Measurements from ENCODE around the gene PDGFB.

Gene PDGFB

DNA sequence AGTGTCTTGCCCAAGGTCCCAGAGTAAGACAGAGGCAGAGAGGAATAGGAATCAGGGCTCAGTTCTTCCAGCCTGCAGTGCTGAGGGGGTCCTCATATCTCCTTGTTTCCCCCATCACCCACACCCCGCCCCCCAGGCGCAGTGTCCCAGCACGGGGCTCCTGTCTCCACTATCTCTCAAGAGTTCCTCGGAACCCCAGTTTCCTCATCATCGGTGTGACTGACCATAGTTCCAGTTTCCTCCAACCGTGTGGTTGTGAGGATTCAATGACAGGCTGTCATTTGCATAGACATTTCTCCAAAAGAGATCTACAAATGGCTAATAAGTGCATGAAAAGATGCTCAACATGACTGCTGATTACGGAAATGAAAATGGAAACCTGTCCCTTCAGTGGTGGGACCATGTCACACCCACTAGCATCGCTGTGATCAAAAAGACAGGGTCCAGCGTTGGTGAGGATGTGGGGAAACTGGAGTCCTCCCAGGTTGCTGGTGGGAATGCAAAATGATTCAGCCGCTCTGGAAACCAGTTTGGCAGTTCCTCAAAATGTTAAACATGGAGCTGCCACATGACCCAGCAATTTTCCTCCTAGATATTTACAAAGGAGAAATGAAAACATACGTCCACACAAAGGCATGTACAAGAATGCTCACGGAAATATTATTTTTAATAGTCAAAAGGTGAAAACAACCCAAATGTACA is 31.8 kb upstream of the PDGFB start:
- DNase-seq, result no peak

- DNase-seq, result no peak
These were observed 31.1 kb upstream of the PDGFB start for GRCh38 chr22:39275814-39276439.

GRCh38 chr22:39273950-39274887 is 29.4 kb upstream of the PDGFB start:
- DNase-seq, result no peak

DNA sequence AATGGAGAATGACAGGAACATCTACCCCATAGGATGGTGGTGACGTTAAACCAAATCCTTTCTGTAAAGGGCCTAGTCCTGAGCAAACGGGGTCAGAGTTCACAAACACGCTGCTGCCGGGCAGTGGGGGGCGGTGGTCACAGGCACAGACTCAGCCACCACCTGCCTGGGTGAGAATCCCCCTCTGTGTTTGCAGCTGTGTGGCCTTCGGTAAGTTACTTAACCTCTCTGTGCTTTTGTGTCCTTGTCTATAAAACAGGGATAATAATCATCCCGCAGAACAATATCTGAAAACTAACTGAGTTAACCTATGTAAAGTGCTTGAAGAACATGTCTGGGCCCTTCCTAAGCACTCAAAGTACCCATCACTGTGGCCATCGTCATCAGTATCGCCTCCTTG is 26.0 kb upstream of the PDGFB start:
- DNase-seq, result no peak

- no peak for DNase-seq
These were observed 25.5 kb upstream of the PDGFB start for GRCh38 chr22:39270280-39270679.

- DNase-seq, result no peak
These were observed 24.5 kb upstream of the PDGFB start for GRCh38 chr22:39269095-39269790.

DNA sequence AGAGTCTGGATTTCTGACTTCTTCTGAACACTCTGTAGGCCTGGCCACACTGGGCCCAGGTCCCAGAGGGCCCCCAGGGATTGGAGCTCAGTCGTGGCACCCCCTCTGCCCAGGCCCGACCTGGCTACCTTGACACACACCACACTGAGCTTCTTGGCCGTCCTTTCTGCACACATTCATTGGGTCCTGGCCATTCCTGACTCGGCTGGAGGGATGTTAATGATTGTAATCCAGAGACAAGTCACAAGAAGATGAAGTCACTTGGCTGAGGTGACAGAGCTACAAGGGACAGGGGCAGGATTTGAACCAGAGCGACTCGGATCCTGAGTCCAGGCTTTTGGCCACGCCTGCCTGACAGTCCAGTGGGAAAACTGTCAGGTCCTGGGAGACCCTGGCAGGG is 23.9 kb upstream of the PDGFB start:
- DNase-seq, result no peak

- DNase-seq, result no peak
These were observed 23.2 kb upstream of the PDGFB start for GRCh38 chr22:39267974-39268373.

GRCh38 chr22:39266398-39267030 is 21.7 kb upstream of the PDGFB start:
- no peak for DNase-seq

- DNase-seq, result no peak
These were observed 20.5 kb upstream of the PDGFB start for GRCh38 chr22:39265143-39265886.

DNA sequence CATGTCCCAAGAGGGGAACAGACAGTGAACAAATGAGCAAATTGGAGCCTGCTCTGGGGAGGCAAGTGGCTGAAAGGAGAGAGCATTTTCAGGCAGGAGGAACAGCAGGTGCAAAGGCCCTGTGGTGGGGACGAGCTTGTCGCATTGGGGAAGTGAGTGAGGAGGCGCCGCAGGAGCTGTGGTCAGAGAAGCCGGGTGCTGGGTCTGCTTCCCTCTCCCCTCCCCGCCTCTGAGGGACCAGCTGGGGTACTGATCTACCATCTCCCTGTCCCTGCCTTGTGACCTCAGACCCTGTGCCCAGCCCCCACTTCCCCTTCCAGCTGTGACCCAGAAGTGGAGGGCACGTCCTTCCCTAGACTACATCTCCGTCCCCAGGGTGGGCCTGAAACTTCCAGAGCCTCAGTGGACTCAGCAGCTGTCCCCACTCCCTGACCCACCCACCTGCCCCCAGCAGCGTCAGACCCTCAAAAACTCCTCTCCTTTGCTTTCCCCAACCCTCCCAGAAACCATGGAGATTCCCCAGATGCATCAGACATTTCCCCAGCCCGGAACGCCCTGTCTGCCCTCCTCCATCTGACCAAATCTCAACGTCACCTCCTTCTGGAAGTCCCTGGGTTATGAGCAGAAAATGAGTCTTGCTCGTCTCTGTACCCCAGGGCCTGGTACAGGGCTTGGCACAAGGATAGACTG is 19.7 kb upstream of the PDGFB start:
- DNase-seq, result no peak

- DNase-seq, result no peak
These were observed 19.0 kb upstream of the PDGFB start for GRCh38 chr22:39263626-39264348.

DNA sequence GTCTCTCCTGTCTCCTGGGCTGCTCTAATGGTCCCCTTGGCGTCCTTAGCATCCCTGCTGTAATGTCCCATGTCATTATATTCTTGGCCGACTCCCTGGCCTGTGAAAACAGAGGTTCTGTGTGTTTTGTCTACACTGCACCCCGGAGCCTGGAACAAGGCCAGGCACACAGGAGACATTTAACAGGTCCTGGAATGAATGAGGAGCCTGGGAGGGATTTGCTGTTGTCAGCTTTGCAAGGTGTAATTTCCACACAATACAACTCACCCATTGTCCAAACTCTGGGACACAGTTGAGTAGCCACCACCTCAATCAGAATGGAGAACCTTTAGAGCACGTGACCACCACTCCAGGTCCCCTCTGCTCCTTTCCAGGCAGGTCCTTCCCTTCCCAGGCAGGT is 14.9 kb upstream of the PDGFB start:
- DNase-seq, result no peak

DNA sequence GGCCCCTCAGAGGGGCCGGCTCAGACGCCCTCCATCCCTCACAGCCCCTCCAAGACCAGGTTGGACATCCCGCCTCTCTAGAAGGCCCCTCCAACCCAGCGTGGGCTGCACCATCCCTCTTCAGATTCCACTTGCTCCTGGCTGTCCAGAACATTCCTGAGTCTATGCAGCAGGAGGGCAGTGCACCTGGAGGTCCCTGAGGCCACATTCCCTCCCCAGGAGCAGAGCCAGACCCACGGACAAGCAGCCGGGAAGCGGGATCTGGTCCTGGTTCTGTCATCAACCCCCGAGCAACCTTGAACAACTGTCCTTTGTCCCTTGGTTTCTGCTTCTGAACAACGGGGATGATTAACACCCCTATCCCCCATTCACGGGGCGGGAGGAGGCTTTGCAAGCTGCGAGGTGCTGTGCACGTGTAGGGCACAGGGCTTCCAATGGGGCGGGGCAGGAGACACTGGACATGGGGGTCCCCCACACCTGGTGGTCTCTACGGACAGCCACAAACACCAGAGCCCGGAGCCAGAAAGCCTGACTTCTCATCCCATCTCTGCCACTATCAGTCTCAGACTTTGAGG is 13.2 kb upstream of the PDGFB start:
- no peak for DNase-seq

- DNase-seq, result no peak
These were observed 12.2 kb upstream of the PDGFB start for GRCh38 chr22:39256979-39257378.

- no peak for DNase-seq
These were observed 11.4 kb upstream of the PDGFB start for GRCh38 chr22:39256186-39256552.

GRCh38 chr22:39255449-39256185 is 10.8 kb upstream of the PDGFB start:
- DNase-seq, result no peak

DNA sequence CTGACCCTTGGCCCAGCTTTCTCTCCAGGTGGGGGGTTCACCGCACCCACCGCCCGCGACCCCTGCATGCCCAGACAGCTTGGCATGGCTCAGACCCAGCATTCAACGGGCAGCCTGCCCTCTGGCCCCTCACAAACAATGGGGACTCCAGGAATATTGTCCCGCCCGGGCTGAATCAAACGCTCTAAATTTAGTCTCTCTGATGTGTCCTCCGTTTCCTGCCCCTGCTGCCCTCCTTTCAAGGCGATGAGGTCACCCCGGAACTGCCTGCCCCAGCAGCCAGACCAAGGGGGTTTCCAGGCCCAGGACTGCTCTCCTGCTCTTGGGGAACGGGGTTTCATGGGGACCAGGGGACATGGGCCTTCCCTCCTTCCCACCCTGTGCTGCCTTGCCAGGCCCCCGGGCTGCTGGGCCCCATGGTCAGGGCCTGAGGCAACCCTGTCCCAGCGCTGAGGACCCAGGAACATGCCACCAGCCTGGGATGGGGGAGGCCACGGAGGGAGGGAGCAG is 10.1 kb upstream of the PDGFB start:
- DNase-seq, result no peak

GRCh38 chr22:39254122-39254521 is 9.3 kb upstream of the PDGFB start:
- no peak for DNase-seq

All from KG1 (cell line).